ENCODE results near the gene S100A10.

S100A10 gene

GRCh38 chr1:152024223-152024622 lies 30.6 kb upstream of the S100A10 start:
- TF ChIP-seq CTCF (conservative IDR thresholded peaks at IDR 0.05; ENCODE audit: low read depth, low read length) = no peak
- no peak for DNase-seq (ENCODE audit: low read depth)
- no peak overlapping the region for H3K4me3 ChIP-seq (ENCODE audit: low read depth, low read length)

GRCh38 chr1:152023221-152023620 lies 29.6 kb upstream of the S100A10 start:
- no peak overlapping the region for H3K4me3 ChIP-seq (ENCODE audit: low read depth, low read length)

GRCh38 chr1:152022474-152022873 lies 28.8 kb upstream of the S100A10 start:
- DNase-seq (ENCODE audit: low read depth) = no peak
- no peak for TF ChIP-seq CTCF (conservative IDR thresholded peaks at IDR 0.05; ENCODE audit: low read depth, low read length)
- no peak overlapping the region for H3K4me3 ChIP-seq (ENCODE audit: low read depth, low read length)

More at GRCh38 chr1:152023221-152023620, 29.6 kb upstream of the S100A10 start:
- no peak for TF ChIP-seq CTCF (conservative IDR thresholded peaks at IDR 0.05; ENCODE audit: low read depth, low read length)
- DNase-seq (ENCODE audit: low read depth) = no peak

- no peak for DNase-seq (ENCODE audit: low read depth)
- no peak for TF ChIP-seq CTCF (conservative IDR thresholded peaks at IDR 0.05; ENCODE audit: low read depth, low read length)
- no peak overlapping the region for H3K4me3 ChIP-seq (ENCODE audit: low read depth, low read length)
Observed at GRCh38 chr1:152021569-152021968, 27.9 kb upstream of the S100A10 start.

GRCh38 chr1:152020849-152021248 lies 27.2 kb upstream of the S100A10 start:
- no peak for TF ChIP-seq CTCF (conservative IDR thresholded peaks at IDR 0.05; ENCODE audit: low read depth, low read length)
- no peak overlapping the region for H3K4me3 ChIP-seq (ENCODE audit: low read depth, low read length)
- no peak for DNase-seq (ENCODE audit: low read depth)

GRCh38 chr1:152018537-152018936 lies 24.9 kb upstream of the S100A10 start:
- peak; percentile 67 for TF ChIP-seq CTCF (conservative IDR thresholded peaks at IDR 0.05; ENCODE audit: low read depth, low read length)
- H3K4me3 ChIP-seq (ENCODE audit: low read depth, low read length) = no peak overlapping the region
- DNase-seq (ENCODE audit: low read depth) = peak; percentile 59

GRCh38 chr1:152015766-152016165 lies 22.1 kb upstream of the S100A10 start:
- no peak for DNase-seq (ENCODE audit: low read depth)
- no peak overlapping the region for H3K4me3 ChIP-seq (ENCODE audit: low read depth, low read length)
- TF ChIP-seq CTCF (conservative IDR thresholded peaks at IDR 0.05; ENCODE audit: low read depth, low read length) = no peak

Data from choroid plexus epithelial cell (primary cell).